WERI-Rb-1 (cell line): Measurements from ENCODE around the gene BUD31.
A peak's percentile ranks its signal among the peaks of the same experiment; 100 is the strongest.
"Not testable (repeated sequence)": the region's sequence is repeated elsewhere in the genome, so short reads cannot be mapped to it uniquely, and the experiment has no call there.

Experiments
- DNase-seq: peaks from one replicate; pipeline ENCODE4 v3.0.0-alpha.2; 2020
- H3K27ac ChIP-seq: fragments of 250-450 bp; sonication (Bioruptor Pico); 2 replicates; pipeline ENCODE4 v1.5.1; 2020; ENCODE audit warnings: mild to moderate bottlenecking, moderate library complexity
- H3K27me3 ChIP-seq: fragments of 250-450 bp; sonication (Bioruptor Pico); 2 replicates; pipeline ENCODE4 v1.5.1; 2021; ENCODE audit warnings: mild to moderate bottlenecking, low read depth, moderate library complexity; ENCODE audit not compliant: insufficient read depth, severe bottlenecking
- H3K36me3 ChIP-seq: fragments of 250-450 bp; sonication (Bioruptor Pico); 2 replicates; pipeline ENCODE4 v1.5.1; 2020; ENCODE audit warnings: mild to moderate bottlenecking, moderate library complexity
- H3K4me3 ChIP-seq: 2 replicates; pipeline ENCODE4 v1.5.1; 2011; ENCODE audit warnings: low read depth, mild to moderate bottlenecking, control low read depth, low read length
- H3K9me3 ChIP-seq: fragments of 250-450 bp; sonication (Bioruptor Pico); 2 replicates; pipeline ENCODE4 v1.5.1; 2021; ENCODE audit warnings: mild to moderate bottlenecking, moderate library complexity; ENCODE audit not compliant: severe bottlenecking
- TF ChIP-seq, protein P1 (sequence below): IDR thresholded peaks from 2 replicates; pipeline ENCODE4 v1.5.1; 2011; ENCODE audit warnings: low read depth, mild to moderate bottlenecking, control low read depth, inconsistent platforms, low read length

The BUD31 gene

DNA sequence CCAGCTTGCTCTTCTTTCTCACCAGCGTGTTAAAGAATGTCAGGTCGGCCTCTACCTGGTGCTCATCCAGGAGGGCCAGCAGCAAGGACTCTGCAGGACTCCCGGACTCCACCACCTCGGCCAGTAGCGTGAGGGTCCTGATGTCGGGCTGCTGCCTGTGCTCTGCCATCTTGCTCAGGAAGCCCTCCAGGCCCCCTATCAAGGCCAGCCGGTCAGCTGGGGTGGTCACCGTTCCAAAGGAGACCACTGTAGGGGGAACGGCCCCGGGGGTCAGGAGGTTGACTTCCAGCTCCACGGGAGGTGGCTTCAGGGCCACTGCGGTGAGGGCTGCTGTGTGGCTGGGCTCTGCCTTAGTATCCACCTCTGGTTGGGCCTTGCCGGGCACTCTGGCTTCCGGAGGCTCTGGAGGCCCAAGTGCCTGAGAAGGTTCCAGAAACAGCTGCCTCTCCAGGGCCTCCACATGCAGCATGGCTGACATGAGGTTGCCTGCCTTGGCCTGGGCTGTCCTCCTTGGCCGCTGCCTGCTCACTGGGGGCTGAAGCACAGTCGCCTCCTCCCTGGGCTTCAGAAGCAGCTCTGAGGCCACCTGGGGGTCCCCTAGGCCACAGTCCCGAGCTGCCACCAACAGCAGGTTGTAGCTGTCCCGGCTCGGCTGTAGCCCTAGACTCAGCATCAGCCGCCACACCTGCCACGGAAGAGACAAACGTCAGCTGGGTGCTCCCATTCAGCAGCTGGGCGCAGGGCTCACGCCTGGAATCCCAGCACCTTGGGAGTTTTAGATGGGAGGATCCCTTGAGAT, 16.4 kb downstream of the BUD31 start:
- no peak for DNase-seq
- Histone ChIP-seq H3K27me3 (no peaks in the 10 kb centered on the region), H3K27ac (no peak overlapping the region), H3K36me3 (peaks cover 57% of the 10 kb centered on the region), H3K4me3 (no peak overlapping the region), H3K9me3 (no peaks in the 10 kb centered on the region)
- TF ChIP-seq, protein P1, sequence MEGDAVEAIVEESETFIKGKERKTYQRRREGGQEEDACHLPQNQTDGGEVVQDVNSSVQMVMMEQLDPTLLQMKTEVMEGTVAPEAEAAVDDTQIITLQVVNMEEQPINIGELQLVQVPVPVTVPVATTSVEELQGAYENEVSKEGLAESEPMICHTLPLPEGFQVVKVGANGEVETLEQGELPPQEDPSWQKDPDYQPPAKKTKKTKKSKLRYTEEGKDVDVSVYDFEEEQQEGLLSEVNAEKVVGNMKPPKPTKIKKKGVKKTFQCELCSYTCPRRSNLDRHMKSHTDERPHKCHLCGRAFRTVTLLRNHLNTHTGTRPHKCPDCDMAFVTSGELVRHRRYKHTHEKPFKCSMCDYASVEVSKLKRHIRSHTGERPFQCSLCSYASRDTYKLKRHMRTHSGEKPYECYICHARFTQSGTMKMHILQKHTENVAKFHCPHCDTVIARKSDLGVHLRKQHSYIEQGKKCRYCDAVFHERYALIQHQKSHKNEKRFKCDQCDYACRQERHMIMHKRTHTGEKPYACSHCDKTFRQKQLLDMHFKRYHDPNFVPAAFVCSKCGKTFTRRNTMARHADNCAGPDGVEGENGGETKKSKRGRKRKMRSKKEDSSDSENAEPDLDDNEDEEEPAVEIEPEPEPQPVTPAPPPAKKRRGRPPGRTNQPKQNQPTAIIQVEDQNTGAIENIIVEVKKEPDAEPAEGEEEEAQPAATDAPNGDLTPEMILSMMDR: no peak

DNA sequence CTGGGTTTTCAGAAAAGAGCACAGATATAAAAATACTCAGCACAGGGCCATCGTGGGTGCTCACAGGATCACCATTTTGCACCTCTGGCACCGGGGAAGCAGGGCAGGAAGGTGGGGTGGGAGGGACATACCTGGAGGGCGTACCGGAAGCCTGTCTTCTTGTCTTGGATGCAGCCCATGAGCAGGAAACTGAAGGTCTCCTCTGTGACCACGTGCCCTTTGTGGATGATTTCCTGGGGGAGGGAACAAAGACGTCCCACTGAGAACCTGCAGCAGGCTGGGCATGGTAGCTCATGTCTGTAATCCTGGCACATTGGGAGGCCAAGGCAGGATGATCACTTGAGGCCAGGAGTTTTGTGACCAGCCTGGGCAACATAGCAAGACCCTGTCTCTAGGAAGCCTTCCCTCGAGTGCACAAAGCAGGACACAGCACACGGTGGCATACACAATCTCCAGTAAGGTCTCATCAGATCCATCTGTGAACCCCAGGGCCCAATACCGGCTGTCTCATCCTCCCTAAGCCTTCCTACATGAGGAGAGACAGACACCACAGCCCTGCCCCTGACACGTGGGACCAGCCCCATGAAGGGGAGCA, 20.3 kb downstream of the BUD31 start:
- TF ChIP-seq, protein P1: no peak
- H3K4me3 ChIP-seq: no peak overlapping the region
- H3K27ac ChIP-seq: no peak overlapping the region
- H3K9me3 ChIP-seq: no peaks in the 10 kb centered on the region
- H3K27me3 ChIP-seq: no peaks in the 10 kb centered on the region
- H3K36me3 ChIP-seq: peaks cover 62% of the 10 kb centered on the region
- no peak for DNase-seq

DNA sequence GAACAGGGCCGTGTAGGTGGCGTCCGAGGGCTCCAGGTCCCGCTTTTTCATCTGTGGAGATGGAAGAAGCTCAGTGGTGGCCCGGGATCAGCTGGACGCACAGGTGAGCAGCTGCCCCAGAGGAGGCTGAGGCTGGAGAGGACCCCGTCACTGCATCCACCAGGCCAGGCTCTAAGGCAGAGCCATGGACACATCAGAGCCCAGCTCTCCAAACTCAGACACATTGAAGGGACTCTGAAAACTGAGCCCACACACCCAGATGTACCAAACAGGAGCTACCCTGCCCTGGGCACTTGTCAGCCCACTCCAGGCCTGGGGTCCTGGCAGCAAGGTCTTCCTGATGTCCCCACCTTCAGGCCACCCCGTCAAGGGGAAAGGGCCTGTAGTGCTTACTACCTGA, 21.0 kb downstream of the BUD31 start:
- no peak for DNase-seq
- no peaks in the 10 kb centered on the region for H3K27me3 ChIP-seq
- H3K27ac ChIP-seq: no peak overlapping the region
- H3K9me3 ChIP-seq: no peaks in the 10 kb centered on the region
- peaks cover 58% of the 10 kb centered on the region for H3K36me3 ChIP-seq
- TF ChIP-seq, protein P1: no peak
- no peak overlapping the region for H3K4me3 ChIP-seq

DNA sequence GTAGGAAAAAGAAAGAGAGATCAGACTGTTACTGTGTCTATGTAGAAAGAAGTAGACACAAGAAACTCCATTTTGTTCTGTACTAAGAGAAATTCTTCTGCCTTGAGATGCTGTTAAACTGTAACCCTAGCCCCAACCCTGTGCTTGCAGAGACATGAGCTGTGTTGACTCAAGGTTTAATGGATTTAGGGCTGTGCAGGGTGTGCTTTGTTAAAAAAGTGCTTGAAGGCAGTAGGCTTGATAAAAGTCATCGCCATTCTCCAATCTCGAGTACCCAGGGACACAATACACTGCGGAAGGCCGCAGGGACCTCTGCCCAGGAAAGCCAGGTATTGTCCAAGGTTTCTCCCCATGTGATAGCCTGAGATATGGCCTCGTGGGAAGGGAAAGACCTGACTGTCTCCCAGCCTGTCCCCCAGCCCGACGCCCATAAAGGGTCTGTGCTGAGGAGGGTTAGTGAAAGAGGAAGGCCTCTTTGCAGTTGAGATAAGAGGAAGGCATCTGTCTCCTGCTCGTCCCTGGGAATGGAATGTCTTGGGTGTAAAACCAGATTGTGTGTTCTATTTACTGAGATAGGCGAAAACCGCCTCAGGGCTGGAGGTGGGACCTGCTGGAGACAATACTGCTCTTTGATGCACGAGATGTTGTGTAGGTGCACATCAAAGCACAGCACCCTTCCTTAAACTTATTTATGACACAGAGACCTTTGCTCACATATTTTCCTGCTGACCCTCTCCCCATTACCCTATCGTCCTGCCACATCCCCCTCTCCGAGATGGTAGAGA, 23.2 kb downstream of the BUD31 start:
- H3K36me3 ChIP-seq: peaks cover 53% of the 10 kb centered on the region
- not testable (repeated sequence) for H3K4me3 ChIP-seq, H3K27ac ChIP-seq, H3K9me3 ChIP-seq, H3K27me3 ChIP-seq, DNase-seq

DNA sequence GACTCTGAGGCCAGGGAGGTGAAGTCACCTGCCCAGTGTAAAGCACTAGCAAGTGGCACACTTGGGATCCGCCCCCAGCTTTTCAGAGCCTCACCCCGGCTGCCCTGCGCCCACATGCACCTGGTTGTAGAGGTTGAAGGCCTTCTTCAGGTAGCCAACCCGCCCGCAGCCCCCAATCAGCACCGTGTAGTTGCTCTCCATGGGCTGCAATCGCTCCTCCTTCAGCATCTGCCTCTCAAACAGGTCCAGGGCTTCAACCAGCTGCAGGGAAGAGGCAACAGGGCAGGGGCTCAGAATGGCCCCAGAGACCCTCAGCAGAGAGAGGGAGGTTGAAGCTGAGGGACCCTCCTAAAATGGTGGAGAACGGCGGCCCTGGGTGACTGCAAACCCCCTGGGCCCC, 24.4 kb downstream of the BUD31 start:
- H3K4me3 ChIP-seq: no peak overlapping the region
- TF ChIP-seq, protein P1: no peak
- H3K36me3 ChIP-seq: peaks cover 53% of the 10 kb centered on the region
- no peak for DNase-seq
- no peaks in the 10 kb centered on the region for H3K9me3 ChIP-seq
- no peaks in the 10 kb centered on the region for H3K27me3 ChIP-seq
- no peak overlapping the region for H3K27ac ChIP-seq

GRCh38 chr7:99437946-99438572, 29.3 kb downstream of the BUD31 start:
- no peak for DNase-seq
- TF ChIP-seq, protein P1: no peak
- H3K27ac ChIP-seq: peak overlapping the region; percentile 95
- no peaks in the 10 kb centered on the region for H3K9me3 ChIP-seq
- no peaks in the 10 kb centered on the region for H3K27me3 ChIP-seq
- H3K36me3 ChIP-seq: peaks cover 45% of the 10 kb centered on the region
- H3K4me3 ChIP-seq: peak overlapping the region; percentile 85
